HG03378 (cell line): ENCODE results near the gene NELFA.
"Not testable (repeated sequence)": the region's sequence is repeated elsewhere in the genome, so short reads cannot be mapped to it uniquely, and the experiment has no call there.

ENCODE experiments used
- ATAC-seq: cut with Tn5 transposase; IDR thresholded peaks from one replicate; pipeline ENCODE4 v1.9.1; 2021; ENCODE audit warnings: mild to moderate bottlenecking, moderate library complexity; ENCODE audit not compliant: unreplicated experiment

Gene NELFA

GRCh38 chr4:1994938-1995337 lies 13.8 kb downstream of the NELFA start:
- ATAC-seq = no peak

GRCh38 chr4:1993718-1994516 lies 14.9 kb downstream of the NELFA start:
- not testable (repeated sequence) for ATAC-seq

GRCh38 chr4:1993169-1993516 lies 15.6 kb downstream of the NELFA start:
- ATAC-seq = no peak

- no peak for ATAC-seq
Observed at GRCh38 chr4:1992468-1993168, 16.2 kb downstream of the NELFA start.

- ATAC-seq = no peak
Observed at GRCh38 chr4:1991596-1992434, 17.0 kb downstream of the NELFA start.

- ATAC-seq = no peak
Observed at GRCh38 chr4:1991087-1991486, 17.7 kb downstream of the NELFA start.

GRCh38 chr4:1990676-1991075 lies 18.1 kb downstream of the NELFA start:
- ATAC-seq = no peak

GRCh38 chr4:1990348-1990645 lies 18.5 kb downstream of the NELFA start:
- no peak for ATAC-seq

GRCh38 chr4:1989533-1990347 lies 19.0 kb downstream of the NELFA start:
- no peak for ATAC-seq

- ATAC-seq = no peak
Observed at GRCh38 chr4:1988327-1988724, 20.4 kb downstream of the NELFA start.

GRCh38 chr4:1987721-1988326 lies 20.9 kb downstream of the NELFA start:
- no peak for ATAC-seq

- ATAC-seq = no peak
Observed at GRCh38 chr4:1987296-1987695, 21.5 kb downstream of the NELFA start.

- no peak for ATAC-seq
Observed at GRCh38 chr4:1986578-1987210, 22.1 kb downstream of the NELFA start.

- ATAC-seq = no peak
Observed at GRCh38 chr4:1985780-1986577, 22.8 kb downstream of the NELFA start.

- ATAC-seq = no peak
Observed at GRCh38 chr4:1985294-1985693, 23.5 kb downstream of the NELFA start.

- no peak for ATAC-seq
Observed at GRCh38 chr4:1984406-1985191, 24.2 kb downstream of the NELFA start.

- ATAC-seq = no peak
Observed at GRCh38 chr4:1983846-1984405, 24.8 kb downstream of the NELFA start.
